NCI-H187 treated with DMSO at 0.1 percent for 48 hours (cell line): ENCODE measurements around the gene DDX11.
"Not testable (repeated sequence)": the region's sequence is repeated elsewhere in the genome, so short reads cannot be mapped to it uniquely, and the experiment has no call there.

Experiments used
- DNase-seq: peaks from one replicate; lab custom pipeline; 2025; lab: John Stamatoyannopoulos, UW

Gene DDX11

DNA sequence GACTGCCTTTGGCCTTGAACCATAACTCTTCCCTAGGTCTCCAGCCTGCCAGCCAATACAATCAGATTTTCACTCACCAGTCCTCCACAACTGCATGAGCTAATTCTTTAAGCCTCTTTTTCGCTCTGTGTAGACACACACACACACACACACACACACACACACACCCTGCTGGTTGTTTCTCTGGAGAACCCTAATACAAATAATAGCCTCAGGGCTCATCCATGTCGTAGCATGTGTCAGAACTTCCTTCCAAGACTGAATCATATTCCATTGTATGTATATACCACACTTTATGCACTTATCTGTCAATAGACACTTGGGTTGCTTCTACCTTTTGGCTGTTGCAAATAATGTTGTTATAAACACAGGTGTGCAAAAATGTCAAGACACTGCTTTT lies 6.0 kb upstream of the DDX11 start:
- DNase-seq = not testable (repeated sequence)

DNA sequence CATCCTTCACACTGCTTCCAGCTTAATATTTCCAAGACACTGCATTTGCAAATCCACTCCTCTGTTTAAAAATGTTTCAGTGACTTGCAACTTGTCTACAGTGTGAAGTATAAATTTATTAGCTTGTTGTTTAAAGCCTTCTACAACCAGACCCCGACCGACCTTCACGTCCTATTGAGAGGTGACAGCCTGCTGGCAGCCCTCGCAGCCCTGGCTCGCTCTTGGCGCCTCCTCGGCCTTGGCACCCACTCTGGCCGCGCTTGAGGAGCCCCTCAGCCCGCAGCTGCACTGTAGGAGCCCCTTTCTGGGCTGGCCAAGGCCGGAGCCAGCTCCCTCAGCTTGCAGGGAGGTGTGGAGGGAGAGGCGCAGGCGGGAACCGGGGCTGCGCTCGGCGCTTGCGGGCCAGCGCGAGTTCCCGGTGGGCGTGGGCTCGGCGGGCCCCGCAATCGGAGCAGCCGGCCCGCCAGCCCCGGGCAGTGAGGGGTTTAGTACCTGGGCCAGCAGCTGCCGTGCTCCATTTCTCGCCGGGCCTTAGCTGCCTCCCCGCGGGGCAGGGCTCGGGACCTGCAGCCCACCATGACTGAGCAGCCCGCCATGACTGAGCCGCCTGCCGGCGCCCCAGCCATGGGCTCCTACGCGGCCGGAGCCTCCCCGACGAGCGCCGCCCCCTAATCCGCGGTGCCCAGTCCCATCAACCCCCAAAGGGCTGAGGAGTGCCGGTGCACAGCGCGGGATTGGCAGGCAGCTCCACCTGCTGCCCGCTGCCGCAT lies 2.5 kb upstream of the DDX11 start:
- DNase-seq = not testable (repeated sequence)

DNA sequence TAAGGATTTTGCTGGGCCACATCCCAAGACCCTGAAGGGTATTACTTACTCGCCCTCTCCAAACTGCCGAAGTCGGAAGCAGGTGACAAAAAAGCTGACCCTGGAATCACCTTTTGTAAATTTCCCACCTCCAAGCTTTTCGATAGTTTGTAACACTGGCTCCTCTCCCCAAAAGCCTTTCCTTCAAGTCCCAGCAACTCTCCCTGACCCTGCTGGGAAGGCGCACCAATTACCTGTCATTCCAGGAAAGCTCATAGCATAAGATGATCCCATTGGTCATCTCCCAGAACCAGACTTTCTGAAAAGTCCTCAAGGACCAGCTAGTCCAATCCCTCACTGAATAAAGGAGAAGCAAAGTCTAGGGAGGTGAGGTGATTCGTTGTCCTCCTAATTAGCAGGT lies 698 bp upstream of the DDX11 start:
- not testable (repeated sequence) for DNase-seq

DNA sequence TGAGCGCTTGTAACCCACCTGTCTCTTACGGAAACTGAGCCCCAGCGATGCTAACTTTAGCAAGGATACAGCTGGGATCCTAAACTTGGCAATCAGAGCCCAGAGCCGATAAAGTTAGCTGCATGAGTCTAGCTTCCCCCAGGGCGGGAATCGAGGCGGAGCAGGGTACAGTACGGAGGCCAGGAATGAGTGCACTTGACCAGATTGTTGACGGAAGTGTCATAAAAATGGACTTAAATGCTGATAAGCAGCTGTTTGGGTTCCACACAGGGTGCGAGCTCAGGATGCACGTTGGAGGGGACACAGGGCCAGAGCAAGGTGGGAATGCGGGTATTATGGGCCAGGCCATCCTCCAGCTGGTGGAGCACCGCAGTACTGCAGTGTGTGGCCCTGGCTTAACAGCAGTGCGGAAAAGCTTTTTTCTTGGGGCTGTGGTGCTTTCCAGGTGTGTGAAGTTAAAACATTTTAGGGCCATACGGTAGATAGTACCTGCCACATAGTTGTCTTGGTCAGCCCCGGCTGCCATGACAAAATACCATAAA lies 744 bp downstream of the DDX11 start:
- DNase-seq = not testable (repeated sequence)

DNA sequence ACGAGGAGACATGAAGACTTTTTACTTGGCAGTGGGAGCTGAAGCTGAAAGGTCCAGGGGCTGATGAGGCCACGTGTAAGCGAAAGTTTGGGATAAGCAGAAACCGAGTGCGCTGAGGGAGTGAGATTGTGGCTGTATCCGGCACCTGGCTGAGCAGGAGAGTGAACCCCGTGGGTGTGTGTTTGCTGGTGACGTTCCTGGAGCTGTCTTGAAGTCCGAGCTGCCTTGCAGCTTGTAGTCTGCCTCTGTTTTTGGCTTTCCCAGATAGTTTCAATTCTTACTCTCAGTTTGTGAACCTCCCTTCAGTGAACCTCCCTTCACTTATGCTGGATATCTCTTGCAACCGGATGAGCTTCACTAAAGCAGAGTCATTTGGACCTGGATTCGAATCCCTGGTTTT lies 2.5 kb downstream of the DDX11 start:
- DNase-seq = not testable (repeated sequence)

DNA sequence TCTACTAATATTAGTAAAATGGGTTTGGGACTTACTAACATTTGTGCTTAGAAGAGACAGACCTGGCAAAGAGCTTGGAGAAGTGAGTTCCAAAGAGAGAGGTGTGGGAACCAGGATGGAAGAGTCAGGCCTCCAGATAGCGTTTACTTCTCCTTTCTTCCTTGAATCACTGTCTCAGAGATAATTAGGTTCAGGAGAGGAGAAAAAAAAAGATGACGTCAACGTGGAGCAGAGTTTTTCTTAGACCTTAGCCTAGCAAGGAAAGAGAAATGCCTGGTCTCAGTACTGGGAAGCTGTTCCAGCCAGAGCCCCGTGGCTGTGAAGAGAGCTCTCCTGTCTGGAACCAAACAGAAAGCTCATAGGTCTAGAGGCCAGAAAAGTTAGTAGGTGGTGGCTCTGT lies 3.4 kb downstream of the DDX11 start:
- DNase-seq = not testable (repeated sequence)

DNA sequence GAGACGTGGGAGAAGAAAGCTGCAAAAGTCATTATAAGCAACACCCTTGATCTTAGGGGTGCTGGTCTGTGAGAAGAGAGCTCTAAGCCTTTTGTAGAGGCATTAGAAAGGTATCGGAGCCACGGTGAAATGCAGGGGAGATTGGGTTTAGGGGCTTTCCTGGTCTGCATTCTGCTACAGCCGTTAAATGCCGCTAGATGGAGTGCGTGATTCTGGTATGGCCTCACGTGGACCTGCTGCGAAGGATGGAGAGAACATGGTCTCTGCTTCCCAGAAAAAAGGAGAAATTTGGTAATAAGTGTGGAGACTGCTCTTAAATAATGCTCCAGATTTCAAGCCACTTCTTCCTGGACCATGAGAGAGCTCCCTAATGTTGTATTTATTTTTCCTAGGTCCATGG lies 4.3 kb downstream of the DDX11 start:
- DNase-seq = not testable (repeated sequence)

DNA sequence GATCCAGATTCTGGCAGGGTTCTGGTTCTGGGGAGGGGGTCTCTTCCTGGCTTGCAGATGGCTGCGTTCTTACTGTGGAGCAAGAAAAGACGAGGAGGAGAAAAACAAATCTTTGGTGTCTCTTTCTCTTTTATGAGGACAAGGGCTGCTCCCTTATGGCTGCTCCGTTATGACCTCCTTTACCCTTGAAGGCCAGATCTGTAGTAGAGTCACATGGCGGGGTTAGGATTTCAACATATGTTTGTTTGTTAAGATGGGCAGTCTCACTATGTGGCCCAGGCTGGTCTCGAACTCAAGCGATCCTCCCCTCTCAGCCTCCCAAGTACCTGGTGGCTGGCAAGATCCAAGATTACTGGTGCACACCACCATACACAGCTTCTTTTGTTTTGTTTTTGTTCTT lies 5.8 kb downstream of the DDX11 start:
- DNase-seq = not testable (repeated sequence)

DNA sequence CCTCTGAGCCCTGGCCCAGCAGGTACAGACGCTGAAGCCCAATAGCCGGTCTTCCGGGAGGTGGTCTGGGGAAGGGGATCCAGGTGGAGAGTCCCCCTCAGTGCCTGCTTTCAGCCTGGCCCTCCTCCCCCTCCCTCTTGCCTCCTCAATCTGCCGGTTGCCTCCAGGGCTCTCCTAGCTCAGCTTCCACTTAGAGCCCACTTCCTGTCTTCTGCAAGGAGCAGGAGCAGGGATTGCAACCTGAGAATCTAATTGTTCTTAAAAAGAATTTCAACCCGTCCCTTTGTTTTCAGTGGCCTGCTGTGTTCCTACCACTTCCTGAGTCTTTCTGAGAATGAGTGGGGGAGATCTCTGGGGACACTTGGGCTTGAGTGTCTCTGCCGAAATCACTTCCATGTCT lies 6.6 kb downstream of the DDX11 start:
- DNase-seq = not testable (repeated sequence)

DNA sequence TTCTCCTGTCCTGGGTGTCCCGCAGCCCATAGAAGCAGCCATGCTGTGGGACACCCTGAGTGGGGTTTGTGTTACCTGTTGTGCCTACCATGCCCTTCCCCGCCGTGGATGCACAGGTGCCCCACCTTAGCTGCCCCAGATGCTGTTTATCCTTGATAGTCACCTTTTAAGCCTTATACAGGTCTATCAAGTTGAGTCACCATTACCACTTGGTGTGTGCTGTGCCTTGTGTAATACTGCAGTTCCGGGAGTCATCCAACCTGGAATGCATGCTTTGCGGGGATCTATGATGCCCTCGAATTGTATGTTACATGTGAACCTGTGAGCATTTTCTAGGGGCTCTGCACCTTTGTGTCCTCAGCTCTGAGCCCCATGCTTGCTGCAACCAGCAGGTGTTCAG lies 7.6 kb downstream of the DDX11 start:
- not testable (repeated sequence) for DNase-seq

DNA sequence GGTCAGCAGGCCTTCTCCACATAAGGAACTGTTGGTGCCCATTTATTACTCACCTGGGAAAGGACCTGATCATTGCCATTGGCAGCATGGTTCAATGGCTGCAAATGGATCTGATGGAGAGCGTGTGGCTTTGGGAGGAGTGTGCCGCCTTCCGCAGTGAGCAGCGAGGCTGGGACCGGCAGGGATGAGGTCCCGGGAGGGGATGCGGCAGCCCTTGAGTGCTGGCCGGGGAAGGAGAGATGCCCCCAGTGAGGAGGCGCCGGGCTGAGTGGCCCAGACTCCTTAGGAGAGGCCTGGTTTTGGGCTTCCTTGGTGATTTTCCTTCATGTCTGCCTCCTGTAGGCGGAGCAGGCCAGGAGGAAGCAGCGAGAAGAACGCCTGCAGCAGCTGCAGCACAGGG lies 10.6 kb downstream of the DDX11 start:
- DNase-seq = not testable (repeated sequence)

DNA sequence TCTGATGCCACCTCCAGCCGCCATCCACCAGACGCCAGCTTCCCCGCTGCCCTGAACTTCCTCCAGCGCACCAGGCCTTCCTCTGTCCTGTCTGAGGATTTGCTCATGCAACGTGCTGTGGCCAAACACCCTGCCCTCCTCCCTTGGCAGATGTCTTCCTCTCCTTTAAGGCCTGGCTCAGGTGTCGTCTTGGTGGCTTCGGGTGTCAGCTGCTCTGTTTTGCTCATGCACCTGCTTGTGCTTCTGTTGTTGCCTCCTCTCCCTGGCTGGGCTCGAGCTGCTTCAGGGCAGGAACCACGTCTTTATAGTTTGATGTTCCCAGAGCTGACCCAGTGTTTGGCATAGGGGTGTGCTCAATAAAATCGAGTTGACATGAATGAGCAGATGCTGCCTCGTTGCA lies 12.4 kb downstream of the DDX11 start:
- DNase-seq = not testable (repeated sequence)

DNA sequence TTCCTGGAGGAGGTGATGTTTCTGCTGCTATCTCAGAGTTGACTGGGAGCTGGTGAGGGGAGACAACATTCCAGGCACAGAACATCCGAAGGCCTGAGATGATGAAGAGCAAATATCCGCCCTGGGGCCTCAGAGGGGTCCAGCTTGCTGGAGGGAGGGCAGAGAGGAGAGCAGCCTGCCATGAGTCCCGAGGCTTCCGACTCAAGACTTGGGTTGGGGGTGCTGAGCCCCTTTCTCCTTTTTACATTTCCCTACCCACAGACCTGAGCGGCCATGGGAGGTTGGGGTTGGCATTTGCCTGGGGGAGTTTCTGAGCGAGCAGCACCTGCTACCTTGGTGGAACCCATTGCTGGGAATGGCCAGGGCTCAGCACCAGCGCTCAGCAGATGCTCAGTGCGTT lies 13.8 kb downstream of the DDX11 start:
- DNase-seq = not testable (repeated sequence)

DNA sequence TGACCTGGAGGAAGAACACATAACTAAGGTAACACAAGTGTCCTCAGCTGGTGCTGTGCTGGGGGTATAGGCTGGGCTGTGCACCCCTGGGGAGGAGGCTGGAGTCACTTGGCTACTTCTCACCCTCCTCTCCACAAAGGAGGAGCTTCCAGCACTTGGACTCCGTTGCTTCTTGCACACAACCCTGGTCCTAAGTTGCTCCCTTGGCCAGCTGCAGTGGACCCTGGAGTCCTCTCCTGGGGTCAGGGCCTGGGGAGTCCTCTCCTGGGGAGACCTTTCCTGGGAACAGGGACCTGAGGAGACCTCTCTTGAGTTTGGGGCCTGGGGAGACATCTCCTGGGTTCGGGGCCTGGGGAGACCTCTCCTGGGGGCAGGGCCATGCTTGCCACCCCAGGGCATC lies 14.3 kb downstream of the DDX11 start:
- not testable (repeated sequence) for DNase-seq

DNA sequence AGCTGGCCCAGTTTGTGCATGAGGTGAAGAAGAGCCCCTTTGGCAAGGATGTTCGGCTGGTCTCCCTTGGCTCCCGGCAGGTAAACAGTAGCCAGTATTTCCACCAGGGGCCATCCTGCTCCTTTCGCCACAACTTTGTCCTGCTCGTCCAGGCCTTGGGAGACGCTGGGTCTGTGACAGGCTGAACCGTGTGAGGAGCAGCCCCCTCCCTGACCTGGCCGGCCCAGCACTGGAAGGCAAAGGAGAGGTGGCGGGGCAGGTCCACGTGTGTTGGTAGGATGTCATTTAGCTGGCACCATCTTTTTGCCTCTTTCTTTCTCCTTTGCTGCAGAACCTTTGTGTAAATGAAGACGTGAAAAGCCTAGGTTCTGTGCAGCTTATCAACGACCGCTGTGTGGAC lies 15.4 kb downstream of the DDX11 start:
- no peak for DNase-seq

DNA sequence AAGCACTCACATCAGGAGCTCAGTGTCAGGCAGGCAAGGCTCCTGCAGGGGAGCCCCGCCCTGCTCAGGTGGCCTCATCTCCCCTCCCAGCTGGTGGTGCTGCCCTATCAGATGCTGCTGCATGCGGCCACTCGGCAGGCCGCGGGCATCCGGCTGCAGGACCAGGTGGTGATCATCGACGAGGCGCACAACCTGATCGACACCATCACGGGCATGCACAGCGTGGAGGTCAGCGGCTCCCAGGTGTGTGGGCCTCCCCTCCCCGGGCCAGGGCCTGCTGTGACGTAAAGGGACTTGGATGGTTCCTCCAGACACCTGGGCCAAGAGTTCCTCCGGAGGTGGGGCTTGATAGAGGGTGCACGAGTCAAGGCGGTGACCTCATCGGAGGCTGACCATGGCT lies 18.0 kb downstream of the DDX11 start:
- DNase-seq = not testable (repeated sequence)

DNA sequence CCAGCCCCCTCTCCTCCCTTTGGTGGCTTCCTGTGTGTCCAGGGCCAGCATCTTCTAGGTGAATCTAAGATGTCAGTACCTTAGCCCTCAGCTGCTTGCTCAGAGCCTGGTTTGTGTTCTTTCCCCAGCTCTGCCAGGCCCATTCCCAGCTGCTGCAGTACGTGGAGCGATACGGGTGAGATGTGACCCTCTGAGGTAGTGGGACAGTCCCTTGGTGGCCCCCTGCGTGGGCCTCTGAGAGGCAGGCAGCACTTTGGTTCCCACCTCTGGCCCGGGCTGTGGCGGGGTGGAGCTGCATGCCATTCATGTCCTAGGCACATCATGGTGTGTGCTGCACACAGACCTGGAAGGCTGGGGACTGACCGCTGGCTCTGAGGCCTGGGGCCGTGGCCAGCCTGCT lies 19.1 kb downstream of the DDX11 start:
- DNase-seq = not testable (repeated sequence)

DNA sequence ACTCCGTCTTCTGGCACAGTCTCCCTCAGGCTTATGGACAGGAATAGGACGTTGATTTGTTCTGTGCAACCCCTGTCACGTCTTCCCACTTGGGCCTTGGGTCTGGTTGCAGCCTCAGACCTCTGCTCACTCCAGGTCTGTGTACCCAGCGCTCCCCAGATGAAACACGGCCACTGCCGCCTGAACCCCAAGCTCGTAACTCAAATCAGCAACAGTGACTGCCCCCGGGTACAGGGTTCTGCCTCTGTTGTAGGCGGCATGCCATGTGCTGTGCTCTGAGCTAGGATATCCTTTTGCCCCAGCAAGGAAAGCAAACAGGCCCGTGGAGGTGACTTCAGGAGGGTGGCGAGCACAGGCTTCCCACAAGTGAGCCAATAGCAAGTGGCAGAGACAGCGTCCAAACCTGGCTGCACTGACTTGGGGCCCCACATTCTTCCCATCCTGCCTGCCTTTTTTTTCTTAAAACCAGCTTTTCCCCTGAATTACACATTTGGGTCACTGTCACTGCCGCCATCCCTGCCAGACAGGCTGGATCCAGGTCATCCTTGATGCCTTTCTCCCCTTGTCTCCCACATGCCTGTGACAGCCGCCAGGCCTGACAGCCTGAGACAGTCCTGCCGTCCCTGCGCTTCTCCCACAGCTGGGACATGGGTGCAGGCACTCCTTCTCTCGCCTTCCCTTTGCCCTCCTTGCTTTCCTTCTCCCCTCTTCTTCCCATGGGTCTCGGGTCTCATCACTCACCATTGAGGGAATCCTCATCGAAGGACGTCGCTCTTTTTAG lies 21.6 kb downstream of the DDX11 start:
- DNase-seq = not testable (repeated sequence)

DNA sequence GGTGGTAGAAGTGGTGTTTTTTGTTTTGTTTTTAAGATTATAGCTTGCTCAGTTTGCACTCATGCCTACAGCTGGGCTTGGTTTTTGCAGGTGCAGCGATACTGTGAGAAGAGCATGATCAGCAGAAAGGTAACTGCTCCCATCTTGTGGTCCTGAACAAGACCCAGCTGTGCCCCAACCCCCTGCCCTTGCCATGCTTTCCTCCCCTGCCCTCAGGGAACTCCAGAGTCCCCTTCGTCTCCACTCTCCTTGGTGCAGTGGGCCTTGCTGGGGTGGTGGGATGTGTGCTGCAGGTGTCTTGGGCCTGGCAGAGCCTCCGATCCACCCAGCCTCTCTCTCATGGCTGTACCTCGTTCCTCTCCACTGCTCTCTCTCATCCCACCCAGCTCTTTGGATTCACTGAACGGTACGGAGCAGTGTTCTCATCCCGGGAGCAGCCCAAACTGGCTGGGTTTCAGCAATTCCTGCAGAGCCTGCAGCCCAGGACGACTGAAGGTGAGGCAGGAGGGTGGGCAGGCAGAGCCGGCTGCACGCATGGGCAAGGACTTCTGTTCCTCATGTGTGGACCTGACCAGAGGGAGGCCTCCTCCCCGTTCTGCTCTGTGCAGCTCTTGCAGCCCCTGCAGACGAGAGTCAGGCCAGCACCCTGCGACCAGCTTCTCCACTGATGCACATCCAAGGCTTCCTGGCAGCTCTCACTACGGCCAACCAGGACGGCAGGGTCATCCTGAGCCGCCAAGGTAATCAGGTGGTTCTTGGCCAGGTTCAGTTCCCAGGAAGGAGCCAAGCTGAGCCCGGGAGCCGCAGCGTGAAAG lies 22.8 kb downstream of the DDX11 start:
- not testable (repeated sequence) for DNase-seq

DNA sequence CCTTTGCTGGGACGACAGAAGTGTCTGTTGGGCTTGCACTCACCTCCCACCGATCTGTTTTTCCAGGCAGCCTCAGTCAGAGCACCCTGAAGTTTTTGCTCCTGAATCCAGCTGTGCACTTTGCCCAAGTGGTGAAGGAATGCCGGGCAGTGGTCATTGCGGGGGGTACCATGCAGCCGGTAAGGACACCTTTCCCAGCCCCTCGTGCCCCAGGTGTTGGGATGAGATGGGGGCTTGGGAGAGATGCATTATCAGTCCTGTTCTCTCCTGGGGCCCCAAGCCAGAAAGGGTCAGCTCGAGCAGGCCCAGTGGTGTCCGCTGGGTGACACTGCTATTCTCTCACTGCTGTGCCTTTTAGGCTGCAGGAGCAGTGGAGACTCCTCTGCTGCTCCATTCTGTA lies 24.2 kb downstream of the DDX11 start:
- not testable (repeated sequence) for DNase-seq

DNA sequence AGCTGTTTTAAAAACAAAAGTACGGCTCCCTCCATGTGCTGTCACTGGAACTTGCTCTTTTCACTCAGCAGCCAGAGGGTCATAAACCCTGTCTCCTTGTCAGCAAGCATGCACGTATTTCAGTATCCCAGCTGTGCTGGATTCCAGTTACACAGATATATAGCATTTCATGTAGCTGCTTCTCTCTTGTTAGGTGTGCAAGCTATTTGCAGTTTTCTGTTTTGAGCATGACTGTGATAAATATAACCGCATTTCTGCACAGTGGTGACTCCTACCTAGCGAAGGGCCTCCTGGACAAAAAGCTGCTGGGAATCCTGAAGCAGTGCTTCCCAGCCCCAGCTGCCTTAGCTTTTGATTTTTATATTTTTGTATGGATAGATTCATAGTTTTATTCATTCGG lies 24.7 kb downstream of the DDX11 start:
- DNase-seq = not testable (repeated sequence)

DNA sequence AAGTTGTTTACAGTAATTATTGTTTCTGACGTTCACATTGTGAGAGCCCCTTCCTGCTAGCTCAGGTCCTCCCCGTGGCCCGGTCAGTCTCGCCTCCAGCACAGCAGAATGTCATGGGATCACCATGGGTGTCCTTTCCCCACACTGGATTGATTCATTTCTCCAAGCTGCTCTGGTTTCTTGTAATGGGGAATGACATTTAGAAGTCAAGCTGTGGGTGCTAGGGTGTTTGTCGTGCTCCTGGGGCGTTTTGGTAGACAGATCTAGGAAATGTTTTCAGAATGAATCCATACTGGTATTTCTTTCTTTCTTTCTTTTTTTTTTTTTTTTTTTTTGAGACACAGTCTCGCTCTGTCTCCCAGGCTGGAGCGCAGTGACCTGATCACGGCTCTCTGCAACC lies 25.1 kb downstream of the DDX11 start:
- not testable (repeated sequence) for DNase-seq
